WTC11 (cell line): ENCODE measurements around the gene B3GALNT1. TPM values are rescaled to one million over a fixed set of nuclear protein-coding genes. Genes with fewer than 3 reads are reported as not detected.

Source experiments
- ATAC-seq: fragments of 200-7000 bp; cut with Tn5 transposase; 2 replicates; pipeline ENCODE4 v1.10.0; 2021; ENCODE audit warnings: mild to moderate bottlenecking, moderate library complexity
- CTCF ChIA-PET: fragments of 300-600 bp; sonication (Branson Sonifier 250); formaldehyde crosslinking; loops from one replicate; lab custom pipeline; 2021; ENCODE audit warnings: antibody characterized with exemption; lab: Charles Lee
- POLR2A ChIA-PET: fragments of 350-600 bp; sonication (Branson Sonifier 250); formaldehyde crosslinking; loops from one replicate; lab custom pipeline; 2021; ENCODE audit warnings: antibody characterized with exemption; lab: Charles Lee
- DNase-seq: peaks from one replicate; pipeline ENCODE4 v3.0.0; 2021; ENCODE audit warnings: low spot score
- H3K27ac Mint-ChIP-seq: 2 replicates; pipeline ENCODE4 v1.8.0; 2021; ENCODE audit warnings: mixed read lengths
- H3K27me3 Mint-ChIP-seq: 2 replicates; pipeline ENCODE4 v1.8.0; 2021; ENCODE audit warnings: low read depth, mild to moderate bottlenecking, moderate library complexity, mixed read lengths
- H3K36me3 Mint-ChIP-seq: 2 replicates; pipeline ENCODE4 v1.8.0; 2021; ENCODE audit warnings: mixed read lengths
- H3K4me1 Mint-ChIP-seq: 2 replicates; pipeline ENCODE4 v1.8.0; 2022; ENCODE audit warnings: mixed read lengths
- H3K4me3 Mint-ChIP-seq: 2 replicates; pipeline ENCODE4 v1.8.0; 2021; ENCODE audit warnings: mild to moderate bottlenecking, moderate library complexity, mixed read lengths
- H3K9me3 Mint-ChIP-seq: 2 replicates; pipeline ENCODE4 v1.8.0; 2021; ENCODE audit warnings: mixed read lengths
- AFF4 ChIP-seq: sonication (generic); formaldehyde crosslinking; IDR thresholded peaks from 2 replicates; pipeline ENCODE4 v1.8.1; 2023; ENCODE audit warnings: mild to moderate bottlenecking, missing genetic modification reagents, borderline replicate concordance
- ATF3 ChIP-seq: sonication (generic); formaldehyde crosslinking; conservative IDR thresholded peaks from 2 replicates; pipeline ENCODE4 v1.8.1; 2022; ENCODE audit warnings: mild to moderate bottlenecking, missing genetic modification reagents
- ATF6 ChIP-seq: sonication (generic); formaldehyde crosslinking; IDR thresholded peaks from 2 replicates; pipeline ENCODE4 v1.8.1; 2023; ENCODE audit warnings: mild to moderate bottlenecking, missing genetic modification reagents
- CTCF ChIP-seq: fragments of 200-600 bp; IDR thresholded peaks from 2 replicates; pipeline ENCODE4 v1.8.0; 2022; ENCODE audit warnings: antibody characterized with exemption
- E2F5 ChIP-seq: sonication (generic); formaldehyde crosslinking; IDR thresholded peaks from 2 replicates; pipeline ENCODE4 v1.8.1; 2022; ENCODE audit warnings: mild to moderate bottlenecking, moderate library complexity, missing genetic modification reagents
- ESRRA ChIP-seq: sonication (generic); formaldehyde crosslinking; IDR thresholded peaks from 2 replicates; pipeline ENCODE4 v1.8.1; 2022; ENCODE audit warnings: mild to moderate bottlenecking, missing genetic modification reagents, borderline replicate concordance
- GRHL2 ChIP-seq: fragments of 250-450 bp; sonication (Bioruptor Pico); IDR thresholded peaks from 2 replicates; pipeline ENCODE4 v1.8.0; 2022; ENCODE audit warnings: mild to moderate bottlenecking, moderate library complexity; ENCODE audit not compliant: insufficient replicate concordance, severe bottlenecking
- HMGXB4 ChIP-seq: sonication (generic); formaldehyde crosslinking; IDR thresholded peaks from 2 replicates; pipeline ENCODE4 v1.8.1; 2023; ENCODE audit warnings: mild to moderate bottlenecking, moderate library complexity, missing genetic modification reagents
- KAT7 ChIP-seq: sonication (generic); formaldehyde crosslinking; IDR thresholded peaks from 2 replicates; pipeline ENCODE4 v1.8.1; 2023; ENCODE audit warnings: missing genetic modification reagents, mild to moderate bottlenecking, borderline replicate concordance
- MLX ChIP-seq: sonication (generic); formaldehyde crosslinking; IDR thresholded peaks from 2 replicates; pipeline ENCODE4 v1.8.1; 2023; ENCODE audit warnings: mild to moderate bottlenecking, missing genetic modification reagents, moderate library complexity
- MXD4 ChIP-seq: fragments of 250-450 bp; sonication (Bioruptor Pico); IDR thresholded peaks from 2 replicates; pipeline ENCODE4 v1.8.0; 2021; ENCODE audit warnings: mild to moderate bottlenecking, moderate library complexity, borderline replicate concordance
- NR3C1 ChIP-seq: sonication (generic); formaldehyde crosslinking; conservative IDR thresholded peaks from 2 replicates; pipeline ENCODE4 v1.8.1; 2023; ENCODE audit warnings: low read depth, mild to moderate bottlenecking, missing genetic modification reagents
- PRRX2 ChIP-seq: fragments of 250-450 bp; sonication (Bioruptor Pico); IDR thresholded peaks from 2 replicates; pipeline ENCODE4 v1.8.0; 2021; ENCODE audit warnings: mild to moderate bottlenecking
- SOX15 ChIP-seq: fragments of 250-450 bp; sonication (Bioruptor Pico); IDR thresholded peaks from 2 replicates; pipeline ENCODE4 v1.9.0; 2021; ENCODE audit warnings: mild to moderate bottlenecking
- TEAD1 ChIP-seq: sonication (generic); formaldehyde crosslinking; IDR thresholded peaks from 2 replicates; pipeline ENCODE4 v1.8.0; 2022; ENCODE audit warnings: mild to moderate bottlenecking, missing genetic modification reagents
- TEAD4 ChIP-seq: sonication (generic); formaldehyde crosslinking; IDR thresholded peaks from 2 replicates; pipeline ENCODE4 v1.8.0; 2022; ENCODE audit warnings: mild to moderate bottlenecking, missing genetic modification reagents
- ZNF263 ChIP-seq: sonication (generic); formaldehyde crosslinking; IDR thresholded peaks from 2 replicates; pipeline ENCODE4 v1.8.1; 2022; ENCODE audit warnings: low read depth, mild to moderate bottlenecking, moderate library complexity, missing genetic modification reagents
- ZNF317 ChIP-seq: sonication (generic); formaldehyde crosslinking; IDR thresholded peaks from 2 replicates; pipeline ENCODE4 v1.8.1; 2023; ENCODE audit warnings: low read depth, mild to moderate bottlenecking, moderate library complexity, missing genetic modification reagents, borderline replicate concordance
- total RNA-seq: library from RNA; stranded (reverse); gene quantifications from 3 replicates; pipeline ENCODE4 v1.2.3, GENCODE V29; 2021

B3GALNT1 gene
- total RNA-seq, 1 experiment from 2014 or later = 4.2 TPM

- H3K4me3 Mint-ChIP-seq = no peak overlapping the region
- no peaks in the 10 kb centered on the region for H3K36me3 Mint-ChIP-seq
- ATAC-seq (no peak), DNase-seq (no peak)
- no peaks in the 10 kb centered on the region for H3K9me3 Mint-ChIP-seq
- no peaks in the 10 kb centered on the region for H3K27me3 Mint-ChIP-seq
- H3K27ac Mint-ChIP-seq = no peak overlapping the region
- TF ChIP-seq E2F5 (CRISPR knock-in tag) (no peak), AFF4 (CRISPR knock-in tag) (no peak), PRRX2 (CRISPR knock-in tag) (no peak)
- no peaks in the 10 kb centered on the region for H3K4me1 Mint-ChIP-seq
- CTCF ChIA-PET = no interaction called here
- POLR2A ChIA-PET = no interaction called here
Observed at GRCh38 chr3:161084277-161084676, 20.9 kb downstream of the B3GALNT1 start.

GRCh38 chr3:161083131-161083530 lies 22.0 kb downstream of the B3GALNT1 start:
- ATAC-seq (no peak), DNase-seq (no peak)
- H3K4me1 Mint-ChIP-seq = no peaks in the 10 kb centered on the region
- H3K27ac Mint-ChIP-seq = no peak overlapping the region
- no peak overlapping the region for H3K4me3 Mint-ChIP-seq
- H3K27me3 Mint-ChIP-seq = no peaks in the 10 kb centered on the region
- H3K36me3 Mint-ChIP-seq = no peaks in the 10 kb centered on the region
- H3K9me3 Mint-ChIP-seq = no peaks in the 10 kb centered on the region
- ChIA-PET CTCF (no interaction called here), POLR2A (no interaction called here)
- TF ChIP-seq HMGXB4 (CRISPR knock-in tag) = no peak
- TF ChIP-seq ZNF263 (CRISPR knock-in tag) = no peak

GRCh38 chr3:161082063-161082462 lies 23.1 kb downstream of the B3GALNT1 start:
- H3K36me3 Mint-ChIP-seq = no peaks in the 10 kb centered on the region
- H3K27me3 Mint-ChIP-seq = no peaks in the 10 kb centered on the region
- TF ChIP-seq ESRRA (no peak), ATF3 (CRISPR knock-in tag) (no peak), CTCF (no peak), ZNF263 (CRISPR knock-in tag) (no peak), TEAD4 (CRISPR knock-in tag) (no peak), SOX15 (CRISPR knock-in tag) (no peak), MXD4 (CRISPR knock-in tag) (no peak), NR3C1 (CRISPR knock-in tag) (no peak), MLX (CRISPR knock-in tag) (no peak), GRHL2 (CRISPR knock-in tag) (no peak), TEAD1 (no peak), ZNF317 (CRISPR knock-in tag) (no peak), KAT7 (CRISPR knock-in tag) (no peak), ATF6 (CRISPR knock-in tag) (no peak)
- no peak overlapping the region for H3K27ac Mint-ChIP-seq
- no peaks in the 10 kb centered on the region for H3K9me3 Mint-ChIP-seq
- CTCF ChIA-PET = no interaction called here
- no peaks in the 10 kb centered on the region for H3K4me1 Mint-ChIP-seq
- H3K4me3 Mint-ChIP-seq = no peak overlapping the region
- ATAC-seq (peak; percentile 58), DNase-seq (no peak)
- POLR2A ChIA-PET = no interaction called here
